HCT116 (cell line): ENCODE results near the gene TMEM255A. TPM values are rescaled to one million over a fixed set of nuclear protein-coding genes. Genes with fewer than 3 reads are reported as not detected.

ENCODE experiments used
- ATAC-seq: fragments of 200-7000 bp; cut with Tn5 transposase; 2 replicates; pipeline ENCODE4 v1.9.1; 2020; ENCODE audit warnings: mild to moderate bottlenecking, moderate library complexity
- BruUV-seq: library from RNA; stranded (reverse); fragments of 400-500 nt; replicated peaks from 2 replicates; lab custom pipeline; 2021; lab: Mats Ljungman, UMichigan
- CTCF ChIA-PET: fragments of 300-600 bp; sonication (Branson Sonifier 250); formaldehyde crosslinking; loops from one replicate; lab custom pipeline; 2021; ENCODE audit warnings: antibody characterized with exemption; lab: Charles Lee
- POLR2A ChIA-PET: fragments of 300-600, 350-600 bp; sonication (Branson Sonifier 250); formaldehyde crosslinking; loops from one replicate; lab custom pipeline; 2021; ENCODE audit warnings: antibody characterized with exemption; lab: Charles Lee
- RAD21 ChIA-PET, 2 experiments: fragments of 300-600 bp; sonication (Branson Sonifier 250); formaldehyde crosslinking; loops; one replicate each; lab custom pipeline; 2023; ENCODE audit warnings: low total read pairs in 2 of 2; ENCODE audit not compliant: uncharacterized antibody in 2 of 2, unreplicated experiment in 2 of 2, low non-redundant PET in 1 of 2; lab: Charles Lee
- DNase-seq: peaks from one replicate; pipeline ENCODE4 v3.0.0-alpha.2; 2010; ENCODE audit warnings: low read depth, low spot score
- H2AFZ ChIP-seq: fragments of 200-600 bp; shearing (Covaris generic), sonication (generic); 2 replicates; pipeline ENCODE4 v1.6.1; 2017; ENCODE audit warnings: low read depth, mixed run types, mixed read lengths, antibody characterized with exemption, low read length; ENCODE audit not compliant: poor library complexity, severe bottlenecking
- H3K27ac ChIP-seq: 2 replicates; pipeline ENCODE4 v1.5.1; 2012; ENCODE audit warnings: low read depth, low read length
- H3K27me3 ChIP-seq: fragments of 200-600 bp; sonication (generic); 2 replicates; pipeline ENCODE4 v1.6.1; 2016; ENCODE audit warnings: mixed run types, low read length, mixed read lengths; ENCODE audit not compliant: insufficient read depth
- H3K36me3 ChIP-seq, 2 experiments: fragments of 200-500 bp in 1 of 2; fragments of 200-600 bp in 1 of 2; sonication (Bioruptor generic) in 1 of 2; sonication (generic) in 1 of 2; 2 replicates each; pipeline versions ENCODE4 v1.5.1 to v1.6.1; 2014 to 2016; ENCODE audit warnings: low read length in 2 of 2, inconsistent platforms in 1 of 2, mixed read lengths in 1 of 2, mixed run types in 1 of 2; ENCODE audit not compliant: insufficient read depth in 2 of 2, control insufficient read depth in 1 of 2
- H3K4me1 ChIP-seq, 2 experiments: fragments of 200-600 bp in 1 of 2; sonication (generic) in 1 of 2; 2 replicates each; pipeline versions ENCODE4 v1.5.1 to v1.6.1; 2012 to 2017; ENCODE audit warnings: low read length in 2 of 2, inconsistent platforms in 1 of 2, mild to moderate bottlenecking in 1 of 2, mixed read lengths in 1 of 2, mixed run types in 1 of 2, moderate library complexity in 1 of 2; ENCODE audit not compliant: insufficient read depth in 2 of 2, control insufficient read depth in 1 of 2
- H3K4me2 ChIP-seq: fragments of 200-600 bp; sonication (generic); 2 replicates; pipeline ENCODE4 v1.6.1; 2017; ENCODE audit warnings: mixed run types, low read length, mixed read lengths
- H3K4me3 ChIP-seq, 2 experiments: fragments of 200-600 bp in 1 of 2; sonication (generic) in 1 of 2; replicated peaks in 1 of 2; 2 replicates each; pipeline ENCODE4 v1.5.1; 2011 to 2016; ENCODE audit warnings: low read length in 2 of 2, control low read depth in 1 of 2, low read depth in 1 of 2, mild to moderate bottlenecking in 1 of 2, mixed read lengths in 1 of 2, mixed run types in 1 of 2
- H3K79me2 ChIP-seq: fragments of 200-600 bp; sonication (generic); 2 replicates; pipeline ENCODE4 v1.6.1; 2017; ENCODE audit warnings: mild to moderate bottlenecking, mixed run types, low read length, moderate library complexity, mixed read lengths; ENCODE audit not compliant: insufficient read depth
- H3K9ac ChIP-seq: fragments of 200-600 bp; sonication (generic); 2 replicates; pipeline ENCODE4 v1.6.1; 2016; ENCODE audit warnings: low read length, mixed read lengths
- H3K9me2 ChIP-seq: fragments of 200-600 bp; sonication (generic), shearing (Covaris generic); 2 replicates; pipeline ENCODE4 v1.6.1; 2017; ENCODE audit warnings: mixed run types, mild to moderate bottlenecking, moderate library complexity; ENCODE audit not compliant: insufficient read depth
- H3K9me3 ChIP-seq, 2 experiments: fragments of 200-500 bp in 1 of 2; fragments of 200-600 bp in 1 of 2; sonication (Bioruptor generic) in 1 of 2; sonication (generic) in 1 of 2; 2 replicates each; pipeline ENCODE4 v1.6.1; 2014 to 2017; ENCODE audit warnings: low read length in 2 of 2, mixed read lengths in 2 of 2, inconsistent platforms in 1 of 2, low read depth in 1 of 2, mild to moderate bottlenecking in 1 of 2, mixed run types in 1 of 2, moderate library complexity in 1 of 2; ENCODE audit not compliant: control insufficient read depth in 1 of 2, insufficient read depth in 1 of 2
- H4K20me1 ChIP-seq: fragments of 200-600 bp; sonication (generic), shearing (Covaris generic); 2 replicates; pipeline ENCODE4 v1.6.1; 2017; ENCODE audit warnings: mixed run types, mild to moderate bottlenecking, moderate library complexity; ENCODE audit not compliant: insufficient read depth
- CEBPB ChIP-seq: IDR thresholded peaks from 2 replicates; pipeline ENCODE4 v1.6.1; 2012; ENCODE audit warnings: low read depth
- EGR1 ChIP-seq: IDR thresholded peaks from 2 replicates; pipeline ENCODE4 v1.6.1; 2012; ENCODE audit warnings: low read depth
- POLR2A ChIP-seq: IDR thresholded peaks from 2 replicates; pipeline ENCODE4 v1.7.0; 2011; ENCODE audit warnings: borderline replicate concordance; ENCODE audit not compliant: insufficient read depth, insufficient read length; ENCODE audit errors: extremely low read depth
- RAD21 ChIP-seq: IDR thresholded peaks from 2 replicates; pipeline ENCODE4 v1.6.1; 2012; ENCODE audit warnings: low read depth, mild to moderate bottlenecking
- TCF7L2 ChIP-seq: IDR thresholded peaks from 2 replicates; pipeline ENCODE4 v1.7.0; 2011; ENCODE audit warnings: borderline replicate concordance, inconsistent platforms; ENCODE audit not compliant: insufficient read depth, insufficient read length; ENCODE audit errors: extremely low read depth
- ZNF274 ChIP-seq: fragments of 200-500 bp; sonication (Bioruptor generic); IDR thresholded peaks from 2 replicates; pipeline ENCODE4 v1.6.1; 2014; ENCODE audit warnings: mild to moderate bottlenecking, low read depth, low read length, inconsistent platforms
- intact Hi-C: fragments of 100-400 bp; cut with micrococcal nuclease; formaldehyde crosslinking; loops from 2 replicates; pipeline ENCODE4 v1.10.0; 2022
- total RNA-seq: library from RNA; stranded (reverse); gene quantifications from one replicate; pipeline ENCODE4 v1.2.1, GENCODE V29; 2021; ENCODE audit not compliant: unreplicated experiment
- TF ChIP-seq, protein P1 (sequence below): IDR thresholded peaks from 2 replicates; pipeline ENCODE4 v1.6.1; 2011; ENCODE audit warnings: mild to moderate bottlenecking, low read length, moderate library complexity; ENCODE audit not compliant: insufficient replicate concordance; ENCODE audit errors: extremely low read depth
- TF ChIP-seq, protein P2 (sequence below): IDR thresholded peaks from 2 replicates; pipeline ENCODE4 v1.6.1; 2012

The TMEM255A gene
- total RNA-seq, 1 experiment from 2014 or later: not detected

DNA sequence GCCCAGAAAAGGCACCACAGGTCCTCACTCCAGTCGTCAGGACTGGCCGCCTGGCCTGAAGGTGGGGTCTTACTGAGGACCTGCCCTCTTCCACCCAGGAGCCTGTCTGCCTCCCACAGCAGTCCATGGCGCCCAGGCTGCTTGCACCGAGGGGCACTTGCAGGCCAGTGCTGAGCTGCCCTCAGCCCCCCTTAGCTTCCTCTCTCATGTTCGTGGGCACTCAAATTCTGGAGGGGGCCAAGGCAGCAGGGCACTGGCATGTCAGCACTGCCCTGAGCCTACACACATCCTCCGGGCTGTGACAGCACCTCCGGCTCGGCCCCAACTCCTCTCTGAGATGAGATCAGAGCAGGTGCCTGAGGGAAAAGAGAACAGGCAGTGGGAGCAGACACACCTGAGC, 87.9 kb downstream of the TMEM255A start:
- intact Hi-C loops: no loop called here
- no peaks in the 10 kb centered on the region for H3K79me2 ChIP-seq
- no peak overlapping the region for H3K4me2 ChIP-seq
- no peak overlapping the region for H3K9ac ChIP-seq
- BruUV-seq: no TSS peak
- TF ChIP-seq CEBPB (no peak), ZNF274 (no peak), RAD21 (no peak), TCF7L2 (no peak), EGR1 (no peak), POLR2A (no peak)
- TF ChIP-seq, protein P1, sequence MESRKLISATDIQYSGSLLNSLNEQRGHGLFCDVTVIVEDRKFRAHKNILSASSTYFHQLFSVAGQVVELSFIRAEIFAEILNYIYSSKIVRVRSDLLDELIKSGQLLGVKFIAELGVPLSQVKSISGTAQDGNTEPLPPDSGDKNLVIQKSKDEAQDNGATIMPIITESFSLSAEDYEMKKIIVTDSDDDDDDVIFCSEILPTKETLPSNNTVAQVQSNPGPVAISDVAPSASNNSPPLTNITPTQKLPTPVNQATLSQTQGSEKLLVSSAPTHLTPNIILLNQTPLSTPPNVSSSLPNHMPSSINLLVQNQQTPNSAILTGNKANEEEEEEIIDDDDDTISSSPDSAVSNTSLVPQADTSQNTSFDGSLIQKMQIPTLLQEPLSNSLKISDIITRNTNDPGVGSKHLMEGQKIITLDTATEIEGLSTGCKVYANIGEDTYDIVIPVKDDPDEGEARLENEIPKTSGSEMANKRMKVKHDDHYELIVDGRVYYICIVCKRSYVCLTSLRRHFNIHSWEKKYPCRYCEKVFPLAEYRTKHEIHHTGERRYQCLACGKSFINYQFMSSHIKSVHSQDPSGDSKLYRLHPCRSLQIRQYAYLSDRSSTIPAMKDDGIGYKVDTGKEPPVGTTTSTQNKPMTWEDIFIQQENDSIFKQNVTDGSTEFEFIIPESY: no peak
- TF ChIP-seq, protein P2, sequence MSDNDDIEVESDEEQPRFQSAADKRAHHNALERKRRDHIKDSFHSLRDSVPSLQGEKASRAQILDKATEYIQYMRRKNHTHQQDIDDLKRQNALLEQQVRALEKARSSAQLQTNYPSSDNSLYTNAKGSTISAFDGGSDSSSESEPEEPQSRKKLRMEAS: no peak
- H4K20me1 ChIP-seq: no peaks in the 10 kb centered on the region
- no peaks in the 10 kb centered on the region for H3K36me3 ChIP-seq
- no peak overlapping the region for H2AFZ ChIP-seq
- POLR2A ChIA-PET: no interaction called here
- no peak overlapping the region for H3K4me3 ChIP-seq
- RAD21 ChIA-PET: no interaction called here
- no peaks in the 10 kb centered on the region for H3K27me3 ChIP-seq
- no peak for DNase-seq
- no peaks in the 10 kb centered on the region for H3K9me3 ChIP-seq
- H3K4me1 ChIP-seq: no peaks in the 10 kb centered on the region
- H3K9me2 ChIP-seq: no peaks in the 10 kb centered on the region
- CTCF ChIA-PET: no interaction called here
- ATAC-seq: no peak
- H3K27ac ChIP-seq: no peak overlapping the region
